Measurements from ENCODE around the gene NCAPG.

DNA sequence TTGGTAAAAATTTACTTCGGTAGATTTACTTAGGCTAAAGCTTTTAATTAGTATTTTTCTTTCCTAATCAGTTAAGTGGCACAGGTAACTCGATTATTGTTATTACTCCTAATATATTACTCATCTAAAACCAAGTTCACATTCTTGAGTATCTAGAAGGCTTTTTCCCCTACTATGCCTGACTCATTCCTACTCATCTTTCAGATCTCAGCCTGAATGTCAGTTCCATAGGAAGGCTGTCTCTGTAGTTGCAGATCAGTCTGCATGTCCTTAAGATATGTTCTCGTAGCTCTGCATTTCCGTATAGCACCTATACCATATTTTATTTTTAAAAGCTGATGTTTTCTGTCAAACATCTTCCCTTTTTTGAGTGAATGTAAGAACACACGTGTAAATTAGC is 23.5 kb upstream of the NCAPG start:
- TF ChIP-seq, protein P1, sequence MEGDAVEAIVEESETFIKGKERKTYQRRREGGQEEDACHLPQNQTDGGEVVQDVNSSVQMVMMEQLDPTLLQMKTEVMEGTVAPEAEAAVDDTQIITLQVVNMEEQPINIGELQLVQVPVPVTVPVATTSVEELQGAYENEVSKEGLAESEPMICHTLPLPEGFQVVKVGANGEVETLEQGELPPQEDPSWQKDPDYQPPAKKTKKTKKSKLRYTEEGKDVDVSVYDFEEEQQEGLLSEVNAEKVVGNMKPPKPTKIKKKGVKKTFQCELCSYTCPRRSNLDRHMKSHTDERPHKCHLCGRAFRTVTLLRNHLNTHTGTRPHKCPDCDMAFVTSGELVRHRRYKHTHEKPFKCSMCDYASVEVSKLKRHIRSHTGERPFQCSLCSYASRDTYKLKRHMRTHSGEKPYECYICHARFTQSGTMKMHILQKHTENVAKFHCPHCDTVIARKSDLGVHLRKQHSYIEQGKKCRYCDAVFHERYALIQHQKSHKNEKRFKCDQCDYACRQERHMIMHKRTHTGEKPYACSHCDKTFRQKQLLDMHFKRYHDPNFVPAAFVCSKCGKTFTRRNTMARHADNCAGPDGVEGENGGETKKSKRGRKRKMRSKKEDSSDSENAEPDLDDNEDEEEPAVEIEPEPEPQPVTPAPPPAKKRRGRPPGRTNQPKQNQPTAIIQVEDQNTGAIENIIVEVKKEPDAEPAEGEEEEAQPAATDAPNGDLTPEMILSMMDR (IDR thresholded peaks at IDR 0.05): no peak
- TF ChIP-seq POLR2A (IDR thresholded peaks at IDR 0.05): no peak
